Retinal pigment epithelial cell (primary cell): Measurements from ENCODE around the gene DMD.
A peak's percentile ranks its signal among the peaks of the same experiment; 100 is the strongest.

Source experiments
- DNase-seq: peaks from one replicate; pipeline ENCODE4 v3.0.0-alpha.2; 2010; ENCODE audit warnings: low read depth
- H3K4me3 ChIP-seq: 2 replicates; pipeline ENCODE4 v1.5.1; 2011; ENCODE audit warnings: mild to moderate bottlenecking, low read length, control low read depth, moderate library complexity
- TF ChIP-seq, protein P1 (sequence below): conservative IDR thresholded peaks from 2 replicates; pipeline ENCODE4 v1.5.1; 2011; ENCODE audit warnings: low read depth, low read length, control low read depth, inconsistent platforms

The DMD gene

DNA sequence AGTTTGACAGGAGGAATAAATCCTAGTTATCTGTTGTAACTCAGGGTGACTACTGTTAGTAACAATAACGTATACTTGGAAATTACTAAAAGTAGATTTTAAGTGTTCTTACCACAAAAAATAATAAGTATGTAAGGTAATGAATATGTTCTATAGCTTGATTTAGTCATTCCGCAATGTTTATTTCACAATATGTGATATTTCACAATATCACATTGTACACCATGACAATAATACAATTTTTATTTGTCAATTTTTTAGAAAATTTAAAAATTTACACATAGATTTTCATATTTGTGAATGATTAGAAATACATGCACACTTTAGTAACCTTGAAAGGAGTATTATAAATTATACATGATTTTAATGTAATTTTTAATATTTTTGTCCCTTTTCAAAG, 1326.8 kb downstream of the DMD start:
- DNase-seq = no peak
- H3K4me3 ChIP-seq = no peak overlapping the region
- TF ChIP-seq, protein P1, sequence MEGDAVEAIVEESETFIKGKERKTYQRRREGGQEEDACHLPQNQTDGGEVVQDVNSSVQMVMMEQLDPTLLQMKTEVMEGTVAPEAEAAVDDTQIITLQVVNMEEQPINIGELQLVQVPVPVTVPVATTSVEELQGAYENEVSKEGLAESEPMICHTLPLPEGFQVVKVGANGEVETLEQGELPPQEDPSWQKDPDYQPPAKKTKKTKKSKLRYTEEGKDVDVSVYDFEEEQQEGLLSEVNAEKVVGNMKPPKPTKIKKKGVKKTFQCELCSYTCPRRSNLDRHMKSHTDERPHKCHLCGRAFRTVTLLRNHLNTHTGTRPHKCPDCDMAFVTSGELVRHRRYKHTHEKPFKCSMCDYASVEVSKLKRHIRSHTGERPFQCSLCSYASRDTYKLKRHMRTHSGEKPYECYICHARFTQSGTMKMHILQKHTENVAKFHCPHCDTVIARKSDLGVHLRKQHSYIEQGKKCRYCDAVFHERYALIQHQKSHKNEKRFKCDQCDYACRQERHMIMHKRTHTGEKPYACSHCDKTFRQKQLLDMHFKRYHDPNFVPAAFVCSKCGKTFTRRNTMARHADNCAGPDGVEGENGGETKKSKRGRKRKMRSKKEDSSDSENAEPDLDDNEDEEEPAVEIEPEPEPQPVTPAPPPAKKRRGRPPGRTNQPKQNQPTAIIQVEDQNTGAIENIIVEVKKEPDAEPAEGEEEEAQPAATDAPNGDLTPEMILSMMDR = no peak

DNA sequence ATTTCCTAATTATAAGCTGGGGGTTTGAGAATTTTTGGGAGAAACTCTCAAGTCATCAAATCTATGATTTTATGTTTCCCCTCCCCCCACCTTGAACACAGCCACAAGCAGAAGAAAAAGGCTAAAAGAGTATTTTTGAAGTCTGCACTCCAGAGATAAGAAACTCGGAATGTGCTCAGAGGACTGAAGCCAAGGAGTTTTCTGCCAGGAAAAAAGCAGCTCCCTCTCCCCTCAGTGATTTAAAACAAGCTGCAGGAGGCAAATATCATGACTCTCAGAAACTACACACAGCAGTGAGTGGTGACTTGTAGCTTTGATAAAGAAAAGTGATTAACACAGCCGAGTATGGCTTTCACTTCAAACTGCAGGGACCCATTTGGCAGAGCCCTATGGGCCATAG, 1339.3 kb downstream of the DMD start:
- TF ChIP-seq, protein P1 = no peak
- H3K4me3 ChIP-seq = no peak overlapping the region
- DNase-seq = peak; percentile 17

DNA sequence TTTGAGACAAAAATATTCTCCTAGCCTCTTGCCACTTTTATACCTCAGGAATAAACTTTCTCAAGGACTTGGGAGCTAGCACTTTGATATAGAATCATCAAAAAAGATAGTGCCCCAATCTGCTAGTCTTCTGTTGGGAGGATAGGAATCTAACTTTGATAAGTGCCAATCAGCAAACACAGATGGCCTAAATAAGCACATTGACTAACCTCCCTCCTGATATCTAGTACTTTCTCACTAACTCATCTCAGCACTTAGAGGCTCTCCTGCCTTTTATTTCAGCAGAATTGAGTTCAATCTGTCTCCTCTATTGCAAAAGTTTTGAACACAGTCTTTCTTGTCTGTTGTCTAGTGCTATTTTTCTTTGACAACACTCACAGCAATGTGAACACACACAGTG, 1341.1 kb downstream of the DMD start:
- TF ChIP-seq, protein P1 = no peak
- H3K4me3 ChIP-seq = no peak overlapping the region
- no peak for DNase-seq

DNA sequence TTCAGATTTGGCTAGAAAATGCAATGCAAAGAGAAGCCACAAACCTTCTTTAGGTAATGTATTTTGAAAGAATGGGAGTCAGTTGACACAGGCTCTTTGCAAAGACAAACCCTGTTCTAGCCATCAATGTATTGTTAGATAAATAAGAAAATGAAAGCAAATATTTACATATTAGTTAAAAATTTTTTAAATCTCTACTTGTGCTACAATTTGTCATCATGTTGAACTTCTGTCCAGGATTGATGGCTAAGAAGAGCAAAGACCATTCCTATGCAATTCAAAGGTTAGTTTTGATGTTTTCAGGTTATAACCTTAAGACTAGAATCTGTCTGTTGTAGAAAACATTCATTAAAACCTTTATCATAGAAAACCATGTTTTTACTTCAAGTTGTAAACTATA, 1350.7 kb downstream of the DMD start:
- DNase-seq = no peak

DNA sequence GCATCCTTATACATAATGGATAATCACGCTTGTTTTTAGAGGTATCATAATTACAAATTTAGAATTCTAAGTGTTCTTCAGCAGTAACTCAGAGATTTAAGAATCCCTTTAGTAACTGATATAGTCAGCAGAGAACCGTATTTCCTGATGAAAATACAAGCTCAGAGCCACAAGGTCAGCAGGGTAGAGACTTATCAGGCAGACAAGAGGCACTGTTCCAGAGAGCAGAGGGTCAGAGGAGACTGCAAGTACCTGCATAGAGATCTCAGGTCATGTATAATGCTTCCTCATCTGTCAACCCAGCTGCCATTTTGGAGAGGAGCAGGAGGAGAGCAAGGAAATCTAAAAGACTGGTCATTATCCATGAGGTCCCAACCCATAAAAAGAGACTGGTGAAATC, 1352.4 kb downstream of the DMD start:
- no peak for DNase-seq
- TF ChIP-seq, protein P1 = no peak

More for the DNA sequence above, 1350.7 kb downstream of the DMD start:
- H3K4me3 ChIP-seq = no peak overlapping the region
- TF ChIP-seq, protein P1 = no peak

DNA sequence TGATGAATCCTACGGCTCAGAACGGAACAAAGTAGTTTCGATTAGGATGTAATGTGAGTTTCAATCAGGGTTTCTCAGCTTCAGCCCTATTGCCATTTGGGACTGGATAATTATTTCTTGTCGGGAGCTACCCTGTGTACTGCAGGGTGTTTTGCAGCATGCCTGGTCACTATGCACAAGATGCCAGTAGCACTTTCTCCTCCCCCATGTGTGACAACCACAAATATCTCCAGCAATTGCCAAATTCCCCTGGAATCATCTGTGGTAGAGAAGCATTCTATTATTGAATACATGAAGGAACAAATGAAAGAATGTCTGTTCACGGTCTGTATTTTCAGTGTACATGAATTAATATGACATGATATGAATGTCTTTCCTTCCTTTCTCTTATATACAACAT, 1356.6 kb downstream of the DMD start:
- no peak overlapping the region for H3K4me3 ChIP-seq
- no peak for DNase-seq

More for the DNA sequence above, 1352.4 kb downstream of the DMD start:
- H3K4me3 ChIP-seq = no peak overlapping the region

DNA sequence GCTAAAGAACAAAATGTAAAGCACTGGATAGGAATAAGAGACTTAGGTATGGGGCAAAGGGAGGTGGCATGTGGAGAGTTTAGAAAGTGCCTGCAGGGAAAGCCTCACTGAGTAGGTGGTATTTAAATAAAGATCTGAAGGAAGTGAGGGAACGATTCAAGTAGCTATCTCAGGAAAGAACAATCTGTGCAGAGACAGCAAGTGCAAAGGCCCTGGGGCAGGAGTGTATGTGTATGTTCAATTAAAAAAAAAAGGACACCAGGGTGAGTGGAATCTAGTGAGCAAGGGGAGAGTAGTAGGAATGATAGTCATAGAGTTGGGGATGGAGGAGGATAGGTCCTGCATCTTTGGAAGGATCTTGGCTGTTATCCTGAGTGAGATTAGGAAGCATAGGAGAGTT, 1359.6 kb downstream of the DMD start:
- TF ChIP-seq, protein P1 = no peak
- no peak for DNase-seq
- no peak overlapping the region for H3K4me3 ChIP-seq

More for the DNA sequence above, 1356.6 kb downstream of the DMD start:
- TF ChIP-seq, protein P1 = no peak
